ENCODE measurements around the gene SPHK2.

Gene SPHK2

GRCh38 chr19:48606463-48607358 lies 12.6 kb upstream of the SPHK2 start, which contains the start of gene SPACA4:
Gene SPACA4 (plus strand): TSS chr19:48606742. CDS start chr19:48606979, 237 bp downstream.
- peaks cover 6% of the 10 kb centered on the region for H3K4me1 ChIP-seq (ENCODE audit: low read depth, poor library complexity, severe bottlenecking)
- H3K27me3 ChIP-seq (ENCODE audit: insufficient read depth, low read depth): peaks cover 38% of the 10 kb centered on the region
- no peak within 1 kb of the TSS for H3K27ac ChIP-seq
- H3K9ac ChIP-seq: no peak within 1 kb of the TSS
- no peaks in the 10 kb centered on the region for H3K79me2 ChIP-seq (ENCODE audit: insufficient read depth, low read depth)
- H3K36me3 ChIP-seq (ENCODE audit: insufficient read depth): no peaks in the 10 kb centered on the region
- TF ChIP-seq, protein P1, sequence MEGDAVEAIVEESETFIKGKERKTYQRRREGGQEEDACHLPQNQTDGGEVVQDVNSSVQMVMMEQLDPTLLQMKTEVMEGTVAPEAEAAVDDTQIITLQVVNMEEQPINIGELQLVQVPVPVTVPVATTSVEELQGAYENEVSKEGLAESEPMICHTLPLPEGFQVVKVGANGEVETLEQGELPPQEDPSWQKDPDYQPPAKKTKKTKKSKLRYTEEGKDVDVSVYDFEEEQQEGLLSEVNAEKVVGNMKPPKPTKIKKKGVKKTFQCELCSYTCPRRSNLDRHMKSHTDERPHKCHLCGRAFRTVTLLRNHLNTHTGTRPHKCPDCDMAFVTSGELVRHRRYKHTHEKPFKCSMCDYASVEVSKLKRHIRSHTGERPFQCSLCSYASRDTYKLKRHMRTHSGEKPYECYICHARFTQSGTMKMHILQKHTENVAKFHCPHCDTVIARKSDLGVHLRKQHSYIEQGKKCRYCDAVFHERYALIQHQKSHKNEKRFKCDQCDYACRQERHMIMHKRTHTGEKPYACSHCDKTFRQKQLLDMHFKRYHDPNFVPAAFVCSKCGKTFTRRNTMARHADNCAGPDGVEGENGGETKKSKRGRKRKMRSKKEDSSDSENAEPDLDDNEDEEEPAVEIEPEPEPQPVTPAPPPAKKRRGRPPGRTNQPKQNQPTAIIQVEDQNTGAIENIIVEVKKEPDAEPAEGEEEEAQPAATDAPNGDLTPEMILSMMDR (conservative IDR thresholded peaks at IDR 0.05; ENCODE audit: low read depth, low read length): no peak
- no peak within 1 kb of the TSS for H3K4me2 ChIP-seq
- no peak within 1 kb of the TSS for H2AFZ ChIP-seq (ENCODE audit: low read depth)
- H3K4me3 ChIP-seq (IDR thresholded peaks at IDR 0.05; ENCODE audit: insufficient read depth, low read depth, low read length): no peak within 1 kb of the TSS
- no peaks in the 10 kb centered on the region for H4K20me1 ChIP-seq (ENCODE audit: insufficient read depth)

- H3K27me3 ChIP-seq (ENCODE audit: insufficient read depth, low read depth): peaks cover 31% of the 10 kb centered on the region
- H3K79me2 ChIP-seq (ENCODE audit: insufficient read depth, low read depth): no peaks in the 10 kb centered on the region
- H3K36me3 ChIP-seq (ENCODE audit: insufficient read depth): no peaks in the 10 kb centered on the region
- H2AFZ ChIP-seq (ENCODE audit: low read depth): no peak overlapping the region
- no peak overlapping the region for H3K9ac ChIP-seq
- H3K4me2 ChIP-seq: no peak overlapping the region
- H3K27ac ChIP-seq: no peak overlapping the region
- TF ChIP-seq, protein P1 (conservative IDR thresholded peaks at IDR 0.05; ENCODE audit: low read depth, low read length): no peak
- peaks cover 6% of the 10 kb centered on the region for H3K4me1 ChIP-seq (ENCODE audit: low read depth, poor library complexity, severe bottlenecking)
- H4K20me1 ChIP-seq (ENCODE audit: insufficient read depth): no peaks in the 10 kb centered on the region
- H3K4me3 ChIP-seq (IDR thresholded peaks at IDR 0.05; ENCODE audit: insufficient read depth, low read depth, low read length): no peak overlapping the region
Observed at GRCh38 chr19:48607359-48607755, 11.9 kb upstream of the SPHK2 start.

DNA sequence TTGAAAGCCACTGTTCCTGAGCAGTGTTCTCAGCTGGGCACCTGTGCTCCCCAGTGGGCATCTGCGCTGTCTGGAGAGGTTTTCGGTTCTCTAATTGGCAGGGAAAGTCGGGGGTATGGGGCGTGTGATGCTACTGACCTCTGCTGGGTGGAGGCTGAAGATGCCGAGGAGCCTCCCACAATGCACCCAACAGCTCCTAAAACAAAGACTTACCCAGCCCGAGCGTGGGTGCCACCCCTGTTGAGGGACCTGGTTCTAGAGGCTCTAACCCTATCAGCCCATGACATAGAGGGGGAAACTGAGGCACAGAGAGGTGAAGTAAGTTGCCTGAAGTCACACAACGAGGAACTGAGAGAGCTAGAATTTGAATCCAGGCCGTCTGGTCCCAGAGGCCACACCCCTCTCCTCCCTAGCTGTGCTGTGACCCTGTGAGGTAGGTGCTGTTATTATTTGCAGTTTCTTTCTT lies 10.5 kb upstream of the SPHK2 start:
- Histone ChIP-seq H3K4me1 (ENCODE audit: low read depth, poor library complexity, severe bottlenecking) (peaks cover 6% of the 10 kb centered on the region), H3K36me3 (ENCODE audit: insufficient read depth) (no peaks in the 10 kb centered on the region), H3K27me3 (ENCODE audit: insufficient read depth, low read depth) (peaks cover 28% of the 10 kb centered on the region), H4K20me1 (ENCODE audit: insufficient read depth) (no peaks in the 10 kb centered on the region), H3K27ac (no peak overlapping the region), H3K79me2 (ENCODE audit: insufficient read depth, low read depth) (no peaks in the 10 kb centered on the region), H2AFZ (ENCODE audit: low read depth) (peak overlapping the region; percentile 50), H3K9ac (no peak overlapping the region), H3K4me2 (peak overlapping the region; percentile 34; the same call in 1 of the 2 replicates), H3K4me3 (IDR thresholded peaks at IDR 0.05; ENCODE audit: insufficient read depth, low read depth, low read length) (no peak overlapping the region)
- TF ChIP-seq, protein P1 (conservative IDR thresholded peaks at IDR 0.05; ENCODE audit: low read depth, low read length): peak; percentile 63

GRCh38 chr19:48609571-48610108 lies 9.7 kb upstream of the SPHK2 start:
- no peaks in the 10 kb centered on the region for H3K79me2 ChIP-seq (ENCODE audit: insufficient read depth, low read depth)
- H3K9ac ChIP-seq: no peak overlapping the region
- no peaks in the 10 kb centered on the region for H3K36me3 ChIP-seq (ENCODE audit: insufficient read depth)
- no peak overlapping the region for H3K27ac ChIP-seq
- TF ChIP-seq, protein P1 (conservative IDR thresholded peaks at IDR 0.05; ENCODE audit: low read depth, low read length): no peak
- peak overlapping the region; percentile 34; the same call in 1 of the 2 replicates for H3K4me2 ChIP-seq
- H3K27me3 ChIP-seq (ENCODE audit: insufficient read depth, low read depth): peaks cover 22% of the 10 kb centered on the region
- peaks cover 2% of the 10 kb centered on the region; the same call in 1 of the 2 replicates for H4K20me1 ChIP-seq (ENCODE audit: insufficient read depth)
- no peak overlapping the region for H2AFZ ChIP-seq (ENCODE audit: low read depth)
- H3K4me1 ChIP-seq (ENCODE audit: low read depth, poor library complexity, severe bottlenecking): peaks cover 6% of the 10 kb centered on the region
- no peak overlapping the region for H3K4me3 ChIP-seq (IDR thresholded peaks at IDR 0.05; ENCODE audit: insufficient read depth, low read depth, low read length)
